Cortex of kidney (tissue), 1 donor: ENCODE data around the gene FA2H.
"Not testable (repeated sequence)": the region's sequence is repeated elsewhere in the genome, so short reads cannot be mapped to it uniquely, and the experiment has no call there.

Experiments used
- DNase-seq: peaks from one replicate; lab custom pipeline; 2025; lab: John Stamatoyannopoulos, UW

Gene FA2H

GRCh38 chr16:74723256-74723655 lies 51.4 kb downstream of the FA2H start:
- DNase-seq = no peak

- not testable (repeated sequence) for DNase-seq
Measured at GRCh38 chr16:74722156-74722555, 52.5 kb downstream of the FA2H start.

DNA sequence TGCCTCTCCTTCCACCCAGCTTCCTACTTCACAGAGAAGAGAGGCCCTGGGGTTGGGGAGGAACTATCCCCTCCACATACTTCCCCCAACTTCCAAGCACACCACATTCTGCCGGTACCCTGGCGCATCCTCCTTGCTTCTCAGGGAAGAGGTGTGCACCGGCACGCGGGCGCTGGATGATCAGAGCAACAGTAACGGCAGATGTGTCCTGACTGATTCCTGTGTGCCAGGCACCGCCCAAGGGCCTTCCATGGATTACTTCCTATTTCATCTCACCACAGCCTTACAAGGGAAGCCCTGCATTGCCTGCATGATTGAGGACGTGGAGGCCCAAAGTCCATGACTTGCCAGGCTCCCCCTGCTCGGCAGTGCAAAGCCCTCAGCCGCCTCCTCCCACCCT lies 52.9 kb downstream of the FA2H start:
- DNase-seq = no peak

- DNase-seq = no peak
Measured at GRCh38 chr16:74720579-74720978, 54.0 kb downstream of the FA2H start.

DNA sequence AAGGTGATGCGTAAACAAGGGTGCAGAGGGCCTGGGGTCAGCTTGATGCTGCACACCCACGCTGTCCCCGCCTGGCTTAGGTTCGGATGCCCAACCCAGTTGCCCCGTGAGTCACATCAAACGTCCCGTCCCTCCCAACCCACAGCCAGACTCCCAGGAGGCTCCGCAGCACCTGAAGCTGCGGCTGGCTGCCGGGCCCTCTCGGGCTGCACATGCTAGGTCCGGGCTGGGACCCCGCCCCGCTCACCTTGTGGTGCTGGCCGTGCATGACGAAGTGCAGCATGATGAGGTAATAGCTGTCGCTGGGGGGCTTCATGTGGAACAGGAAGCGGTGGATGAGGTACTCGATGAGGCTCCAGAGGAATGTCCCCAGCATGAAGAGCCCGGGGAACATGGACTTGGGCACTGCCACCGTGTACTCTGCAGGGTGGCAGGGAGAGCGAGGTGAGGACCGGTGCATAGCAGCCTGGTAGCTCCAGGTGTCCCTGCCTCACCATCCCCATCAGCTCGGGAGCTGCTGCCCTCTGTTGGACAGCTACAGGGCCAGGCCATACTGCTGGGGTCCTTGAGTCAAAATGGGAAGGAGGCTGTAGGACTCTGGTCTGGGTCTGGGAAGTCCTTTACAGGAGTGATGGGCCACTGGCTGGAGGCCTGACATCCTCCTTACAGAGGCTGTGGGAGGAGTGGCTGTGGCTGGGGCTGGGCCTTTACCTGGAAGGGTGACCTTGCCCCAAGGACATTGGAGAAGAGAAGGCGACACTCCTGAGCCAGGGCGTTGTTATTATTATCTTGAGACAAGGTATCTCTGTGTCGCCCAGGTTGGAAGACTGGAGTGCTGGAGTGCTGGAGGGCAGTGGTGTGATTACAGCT lies 55.6 kb downstream of the FA2H start:
- DNase-seq = no peak

GRCh38 chr16:74718140-74718539 lies 56.5 kb downstream of the FA2H start:
- no peak for DNase-seq

- DNase-seq = no peak
Measured at GRCh38 chr16:74717367-74717766, 57.3 kb downstream of the FA2H start.

GRCh38 chr16:74716355-74716754 lies 58.3 kb downstream of the FA2H start:
- DNase-seq = no peak

DNA sequence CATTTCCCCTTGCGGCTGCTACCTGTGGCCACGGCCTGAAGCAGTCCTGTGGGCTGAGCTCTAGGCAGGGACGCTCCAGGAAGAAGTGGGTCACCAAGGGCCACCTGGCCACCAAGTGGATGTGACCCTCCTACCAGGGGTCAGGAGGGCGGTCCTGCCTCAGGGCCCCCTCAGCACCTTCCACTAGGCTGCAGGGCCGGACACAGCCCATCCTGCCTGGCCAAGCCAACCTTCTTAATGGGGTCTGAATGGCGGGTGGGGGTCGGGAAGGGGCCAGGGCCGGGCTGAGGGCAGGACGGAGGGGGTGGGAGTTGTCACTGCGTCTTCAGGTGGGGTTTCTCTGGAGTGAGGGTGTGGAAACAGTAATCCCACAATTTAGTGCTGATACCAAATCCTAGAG lies 60.7 kb downstream of the FA2H start:
- no peak for DNase-seq

DNA sequence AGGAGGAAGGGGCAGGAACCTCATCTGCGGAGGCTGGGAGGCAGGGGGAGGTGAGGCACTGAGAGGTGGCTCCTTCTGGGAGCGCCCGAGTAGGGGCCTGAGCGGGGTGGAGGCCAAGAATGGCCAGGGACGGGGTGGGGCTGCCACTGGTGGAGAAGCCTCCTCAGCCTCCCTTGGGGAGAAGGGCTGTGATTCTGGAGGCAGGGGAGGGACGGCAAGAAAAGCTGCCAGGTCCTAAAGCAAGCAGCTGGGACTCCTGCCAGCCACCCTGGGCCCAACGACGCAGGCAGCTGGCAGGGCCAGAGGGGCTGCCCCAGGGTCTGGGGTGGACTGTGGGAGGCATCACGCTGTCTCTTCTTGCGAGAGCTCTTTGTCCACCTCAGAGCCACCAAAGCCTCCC lies 61.3 kb downstream of the FA2H start:
- no peak for DNase-seq

GRCh38 chr16:74711938-74712337 lies 62.7 kb downstream of the FA2H start:
- no peak for DNase-seq

DNA sequence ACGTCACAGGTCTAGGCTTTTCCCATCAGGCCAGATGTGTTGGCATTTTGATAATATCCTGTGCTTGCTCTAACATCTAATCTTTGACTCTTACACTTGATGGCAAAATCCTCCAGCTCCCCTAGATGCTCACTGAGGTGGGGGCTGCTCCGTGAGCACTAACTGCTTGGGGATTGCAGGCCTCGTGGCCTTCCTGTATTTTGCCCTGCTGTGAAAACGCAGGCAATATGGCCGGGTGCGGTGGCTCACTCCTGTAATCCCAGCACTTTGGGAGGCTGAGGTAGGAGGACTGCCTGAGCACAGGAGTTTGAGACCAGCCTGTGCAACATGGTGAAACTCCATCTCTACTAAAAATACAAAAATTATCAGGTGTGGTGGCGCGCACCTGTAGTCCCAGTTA lies 64.2 kb downstream of the FA2H start:
- no peak for DNase-seq

GRCh38 chr16:74709441-74709877 lies 65.2 kb downstream of the FA2H start:
- DNase-seq = no peak

GRCh38 chr16:74700438-74701225 lies 74.0 kb downstream of the FA2H start, which contains the start of gene MLKL:
Gene MLKL, minus strand, starts transcription at chr16:74700862. Its CDS starts 5,105 bp downstream, at chr16:74695757.
- no peak for DNase-seq

GRCh38 chr16:74700116-74700437 lies 74.5 kb downstream of the FA2H start:
- no peak for DNase-seq

GRCh38 chr16:74699666-74700065 lies 75.0 kb downstream of the FA2H start:
- DNase-seq = no peak

DNA sequence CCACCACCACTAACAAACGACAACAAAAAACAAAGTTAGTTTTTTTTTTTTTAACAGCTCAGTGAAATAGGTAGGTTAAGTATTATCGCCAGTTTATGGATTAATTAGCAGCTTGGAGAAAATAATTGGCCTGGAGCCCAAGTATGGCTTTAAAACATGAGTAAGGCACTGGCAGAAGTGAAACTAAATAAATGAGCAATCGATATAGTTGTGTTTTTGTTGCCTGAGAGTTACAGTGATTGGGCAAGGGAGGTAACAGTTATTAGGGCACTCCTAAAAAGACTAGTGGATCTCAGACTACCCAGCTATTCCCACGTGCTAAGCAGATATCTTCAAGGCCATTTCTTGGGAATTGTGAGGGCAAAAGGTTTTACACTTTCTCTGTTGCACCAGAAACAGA lies 76.4 kb downstream of the FA2H start:
- no peak for DNase-seq

- no peak for DNase-seq
Measured at GRCh38 chr16:74695450-74696422, 78.9 kb downstream of the FA2H start.

GRCh38 chr16:74691093-74691855 lies 83.3 kb downstream of the FA2H start:
- DNase-seq = no peak

GRCh38 chr16:74682556-74682955 lies 92.1 kb downstream of the FA2H start:
- DNase-seq = no peak

GRCh38 chr16:74680681-74681080 lies 93.9 kb downstream of the FA2H start:
- DNase-seq = no peak
